HG03066 (cell line): ENCODE measurements around the gene SLITRK3.

ENCODE experiments used
- ATAC-seq: cut with Tn5 transposase; IDR thresholded peaks from one replicate; pipeline ENCODE4 v1.9.1; 2021; ENCODE audit warnings: low read depth; ENCODE audit not compliant: unreplicated experiment

Gene SLITRK3

DNA sequence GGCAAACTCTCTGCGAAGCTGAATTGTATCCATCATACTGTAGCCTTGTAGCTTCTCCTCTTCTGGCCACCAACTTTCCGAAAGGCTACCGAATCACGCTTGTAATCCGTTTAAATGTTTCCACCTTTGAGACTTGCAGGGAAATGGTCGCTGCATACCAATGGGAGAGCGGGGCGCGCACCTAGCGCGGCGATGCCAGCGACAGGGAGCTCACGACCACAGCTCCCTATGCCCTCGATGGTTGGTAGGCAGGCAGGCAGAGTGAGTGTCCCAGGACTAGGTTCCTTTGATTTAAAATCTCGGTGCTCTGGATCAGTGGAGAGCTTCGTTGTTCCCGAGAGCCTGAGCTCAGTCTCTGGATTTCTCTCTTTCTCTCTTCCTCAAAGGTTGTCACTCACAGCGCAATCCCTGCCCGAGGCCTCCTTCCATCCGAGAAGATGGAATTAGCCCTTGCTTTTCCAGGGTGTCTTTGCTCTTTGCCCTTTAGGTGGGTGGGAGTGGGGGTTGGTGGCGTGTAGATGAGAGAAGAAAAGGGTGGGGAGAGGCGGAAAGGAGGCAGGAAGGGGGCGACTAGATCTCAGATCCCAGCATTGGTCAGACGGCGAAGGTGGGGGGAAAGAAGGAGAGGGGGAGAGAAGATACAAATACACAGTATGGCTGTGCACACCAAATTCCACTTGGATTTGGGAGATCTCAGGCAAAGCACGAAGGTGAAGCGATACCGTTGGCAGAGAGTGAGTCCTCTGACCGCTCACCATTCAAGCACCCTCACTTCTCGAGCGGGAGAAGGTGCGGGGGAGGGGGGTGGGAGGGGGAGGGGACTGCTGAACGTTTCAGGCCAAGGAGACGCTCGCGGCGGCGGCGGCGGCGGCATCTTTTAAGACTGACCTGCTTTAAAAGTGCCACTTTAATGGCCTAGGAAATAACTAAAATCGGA, at the start of gene SLITRK3:
Gene SLITRK3 (minus strand): TSS at position 745 of the 937 bp plus-strand sequence. CDS start 5,554 bp downstream, outside the sequence.
- ATAC-seq: no peak

DNA sequence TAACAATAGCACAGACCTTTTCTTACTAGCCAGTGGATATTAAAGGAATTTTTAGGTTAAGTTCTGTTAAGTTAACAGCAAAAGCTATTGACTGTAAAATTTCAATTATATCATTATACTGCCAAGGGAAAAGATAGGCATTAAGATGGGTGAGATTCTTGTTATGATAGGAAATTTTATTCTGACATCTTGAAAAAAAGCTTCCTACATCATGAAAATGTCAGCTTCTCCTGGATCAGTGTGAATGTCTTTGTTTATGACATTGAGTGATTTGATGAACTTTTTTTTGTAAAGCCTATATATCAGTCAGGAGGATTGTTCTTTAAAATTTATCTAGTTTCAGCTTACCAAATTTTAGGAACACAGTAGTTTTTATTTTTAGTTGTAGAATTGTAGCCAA, 47.4 kb upstream of the SLITRK3 start:
- no peak for ATAC-seq

DNA sequence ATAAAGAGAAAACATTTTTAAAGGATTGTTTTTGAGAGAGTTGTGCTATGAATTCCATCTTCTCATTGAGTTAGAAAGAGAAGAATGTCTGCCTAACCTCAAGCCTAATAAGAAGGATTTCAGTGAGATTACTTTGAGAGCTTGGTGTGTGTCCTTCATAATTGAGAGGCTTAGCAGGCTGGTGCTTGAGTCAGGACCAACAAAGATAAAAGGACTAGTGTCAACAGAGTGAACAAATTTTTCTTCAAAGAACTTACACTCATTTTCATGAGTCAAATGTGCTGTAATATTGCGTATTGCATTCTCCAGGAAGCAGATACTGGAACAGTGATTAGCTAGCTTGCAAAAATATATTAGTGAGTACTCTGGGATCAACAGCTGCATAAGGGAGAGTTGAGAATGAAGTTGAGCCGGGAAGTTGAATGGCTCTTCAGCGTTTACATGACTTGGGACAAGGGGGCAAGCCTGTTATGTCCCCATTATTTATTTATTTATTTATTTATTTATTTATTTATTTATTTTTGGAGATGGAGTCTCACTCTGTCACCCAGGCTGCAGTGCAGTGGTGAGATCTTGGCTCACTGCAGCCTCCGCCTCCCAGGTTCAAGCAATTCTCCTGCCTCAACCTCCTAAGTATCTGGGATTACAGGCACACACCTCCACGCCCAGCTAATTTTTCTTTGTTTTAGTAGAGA, 37.5 kb upstream of the SLITRK3 start:
- ATAC-seq: no peak

DNA sequence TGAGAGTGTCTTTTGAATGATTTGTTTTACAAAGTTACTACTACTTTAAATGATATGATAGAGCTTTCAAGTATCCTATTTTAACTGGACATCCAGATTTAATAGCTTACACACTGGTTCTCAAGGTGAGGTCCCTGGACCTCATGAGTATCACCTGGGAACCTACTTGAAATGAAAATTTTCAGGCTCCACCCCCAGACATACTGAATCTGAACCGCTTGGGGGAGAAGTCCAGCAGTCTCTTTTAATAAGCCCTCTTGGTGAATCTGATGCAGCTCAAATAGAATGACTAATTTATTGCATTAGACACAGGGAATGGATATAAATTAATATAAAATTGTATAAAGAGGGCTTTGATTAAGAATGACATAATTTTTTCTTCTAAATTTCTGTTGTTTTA, 29.4 kb upstream of the SLITRK3 start:
- ATAC-seq: no peak

DNA sequence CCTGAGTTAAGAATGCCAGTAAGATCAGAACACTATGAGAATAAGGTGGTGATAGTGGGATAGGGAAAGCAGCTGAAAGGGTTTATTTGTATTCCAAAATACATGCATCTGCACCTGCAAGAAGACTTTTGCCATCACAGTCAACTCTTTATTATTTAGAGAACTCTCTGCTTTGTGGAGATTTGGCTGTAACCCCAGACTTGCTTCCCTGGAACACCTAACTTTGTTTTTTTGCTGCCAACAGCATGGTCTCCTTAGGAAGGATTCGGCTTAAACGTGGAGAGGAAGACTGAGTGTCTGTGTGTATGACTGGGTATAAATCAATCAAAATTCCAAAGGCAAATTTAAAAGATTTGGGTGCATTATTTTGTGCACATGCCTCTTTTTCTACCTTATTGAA, 21.6 kb upstream of the SLITRK3 start:
- no peak for ATAC-seq

DNA sequence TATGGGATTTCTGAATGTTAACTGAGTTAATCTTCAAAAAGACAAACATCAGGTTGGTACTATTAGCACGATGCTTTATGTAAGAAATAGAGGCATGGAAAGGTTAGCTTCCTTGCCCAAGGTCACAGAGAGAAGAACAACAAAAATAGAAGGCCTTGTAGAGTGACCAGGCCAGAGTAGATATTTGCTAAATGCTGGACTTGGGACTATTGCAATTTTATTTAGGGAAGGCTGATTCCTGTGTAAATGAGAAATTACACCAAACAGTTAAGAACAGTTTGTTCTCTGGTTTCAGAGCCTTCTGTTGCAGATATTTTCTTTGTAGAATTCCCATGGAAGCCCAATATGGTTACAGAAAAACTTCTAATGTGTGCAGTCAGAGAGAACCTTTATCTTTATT, 16.4 kb upstream of the SLITRK3 start:
- no peak for ATAC-seq

- ATAC-seq: no peak
Observed at GRCh38 chr3:165211721-165212120, 15.5 kb upstream of the SLITRK3 start.

DNA sequence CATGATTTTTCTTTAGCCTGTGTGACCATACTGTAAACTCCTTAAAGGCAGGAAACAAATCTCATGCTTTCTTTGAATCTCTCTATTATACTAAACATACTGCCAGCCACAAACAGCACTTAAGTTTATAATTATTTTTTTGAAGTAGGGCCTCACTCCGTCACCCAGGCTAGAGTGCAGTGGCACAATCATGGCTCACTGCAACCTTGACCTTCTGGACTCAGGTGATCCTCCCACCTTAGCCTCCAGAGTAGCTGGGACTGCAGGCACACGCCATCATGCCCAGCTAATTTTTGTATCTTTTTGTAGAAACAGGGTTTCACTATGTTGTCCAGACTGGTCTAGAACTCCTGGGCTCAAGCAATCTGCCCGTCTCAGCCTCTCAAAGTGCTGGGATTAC, 14.5 kb upstream of the SLITRK3 start:
- ATAC-seq: no peak

GRCh38 chr3:165210132-165210531, 13.9 kb upstream of the SLITRK3 start:
- no peak for ATAC-seq

DNA sequence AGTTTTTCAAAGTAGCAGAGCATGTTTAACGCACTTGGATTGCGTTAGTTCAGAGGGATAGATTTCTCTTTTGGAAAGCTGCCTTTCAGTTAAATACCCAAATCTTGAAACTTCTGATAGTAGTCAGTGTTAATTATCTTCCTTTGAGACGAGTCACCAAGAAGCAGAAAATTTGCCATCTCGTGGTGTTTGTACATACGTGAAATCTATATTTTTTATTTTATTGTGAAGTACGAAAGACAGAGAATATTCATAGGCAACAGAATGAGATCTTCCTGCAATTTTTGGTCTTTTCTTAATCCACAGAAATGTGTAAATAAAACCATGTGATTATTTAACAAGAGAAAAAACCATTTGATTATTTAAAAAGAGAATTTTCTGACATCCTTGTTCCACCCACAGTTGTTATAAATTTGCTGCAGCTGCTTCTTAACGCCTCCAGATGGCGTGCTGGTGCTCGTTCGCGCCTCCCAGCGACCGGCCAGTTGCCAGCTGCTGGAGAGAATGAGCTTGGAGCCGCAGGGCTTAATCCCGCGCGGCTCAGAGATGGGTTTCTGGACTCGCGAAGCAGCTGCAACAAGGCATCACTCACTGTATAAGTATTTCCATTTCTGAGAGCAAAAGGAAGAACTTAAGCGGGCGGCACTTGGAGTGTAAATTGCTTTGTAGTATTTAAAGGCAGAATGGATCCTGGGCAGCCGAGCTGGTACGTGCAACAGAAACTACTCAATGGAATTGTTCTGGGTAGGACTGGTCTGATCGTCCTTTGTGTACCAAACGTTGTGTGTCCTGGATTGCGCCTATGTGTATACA, 10.5 kb upstream of the SLITRK3 start:
- peak; percentile 97 for ATAC-seq

DNA sequence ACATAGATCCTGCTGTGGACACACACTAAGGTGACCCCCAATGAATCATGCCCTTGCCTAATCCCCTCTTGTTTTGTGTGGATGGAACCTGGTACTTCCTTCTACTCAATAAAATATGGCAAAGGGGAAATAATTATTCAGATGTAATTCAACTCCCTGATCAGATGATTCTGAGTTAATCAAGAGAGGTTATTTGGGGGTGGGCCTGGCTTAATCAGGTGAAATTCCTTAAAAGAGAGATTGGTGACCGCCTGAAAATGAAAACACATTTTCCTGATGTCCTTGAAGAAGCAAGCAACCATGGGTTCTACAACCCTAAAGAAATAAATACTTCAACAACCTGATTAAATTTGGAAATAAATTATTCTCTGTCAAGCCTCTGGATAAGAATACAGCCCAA, 8.3 kb upstream of the SLITRK3 start:
- no peak for ATAC-seq

DNA sequence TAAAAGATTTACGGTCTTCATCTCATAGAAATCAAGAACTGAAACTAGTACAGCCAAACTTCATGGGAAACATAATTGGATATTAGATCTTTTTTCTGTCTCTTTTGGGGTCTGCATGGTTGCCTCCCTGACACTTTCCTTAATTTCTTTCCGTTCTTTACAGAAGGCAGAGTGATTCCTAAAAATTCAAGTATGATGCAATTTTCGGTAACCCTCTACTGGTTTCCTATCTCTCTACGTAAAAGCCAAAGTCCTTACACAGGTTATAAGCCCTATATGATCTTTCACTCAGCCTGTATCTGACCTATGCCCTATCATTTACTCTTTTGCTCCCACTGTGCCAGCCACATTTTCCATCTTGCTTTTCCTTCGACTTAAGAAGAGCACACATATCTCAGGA, 6.8 kb upstream of the SLITRK3 start:
- no peak for ATAC-seq

GRCh38 chr3:165201964-165202363, 5.8 kb upstream of the SLITRK3 start:
- ATAC-seq: no peak

- no peak for ATAC-seq
Observed at GRCh38 chr3:165197481-165197800, 1.3 kb upstream of the SLITRK3 start.

DNA sequence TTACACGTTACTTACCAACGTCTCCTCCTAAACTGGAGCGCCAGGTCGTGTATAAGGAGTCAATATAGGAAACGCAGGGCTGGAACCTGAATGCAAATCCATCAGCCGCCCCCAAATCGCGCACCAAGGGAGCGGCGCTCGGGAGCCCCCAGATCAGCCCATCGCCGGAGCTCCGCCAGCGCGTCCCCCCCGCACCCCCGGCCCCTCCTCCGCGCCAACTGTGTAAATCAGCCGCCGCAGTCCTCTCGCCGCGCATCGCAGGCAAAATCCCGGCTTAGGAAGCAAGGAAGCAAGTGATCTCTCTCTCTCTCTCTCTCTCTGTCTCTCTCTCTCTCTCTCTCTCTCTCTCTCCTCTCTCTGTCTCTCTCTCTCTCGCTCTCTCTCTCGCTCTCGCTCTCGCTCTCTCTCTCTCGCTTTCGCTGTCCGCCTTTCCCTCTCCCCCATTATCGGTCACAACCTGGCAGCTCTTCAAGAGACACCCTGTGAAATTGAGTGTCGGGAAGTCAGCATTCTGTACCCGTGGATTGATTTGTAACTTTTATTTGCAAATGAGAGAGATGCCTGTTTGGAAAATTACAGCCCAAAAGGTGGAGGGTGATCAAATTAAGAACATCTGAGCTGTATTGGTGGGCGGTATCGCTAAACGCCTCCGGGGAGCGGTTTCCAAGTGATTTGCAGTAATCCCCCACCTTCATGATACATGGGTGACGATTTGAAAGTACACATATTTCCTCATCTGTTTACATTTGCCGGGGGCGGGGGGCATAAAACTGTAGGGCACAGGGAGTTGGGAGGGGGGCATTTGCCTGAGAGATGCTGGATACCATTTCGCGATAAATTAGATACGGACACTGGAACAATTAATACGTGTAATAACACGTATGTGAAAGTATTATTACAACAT, 645 bp upstream of the SLITRK3 start:
- ATAC-seq: no peak

DNA sequence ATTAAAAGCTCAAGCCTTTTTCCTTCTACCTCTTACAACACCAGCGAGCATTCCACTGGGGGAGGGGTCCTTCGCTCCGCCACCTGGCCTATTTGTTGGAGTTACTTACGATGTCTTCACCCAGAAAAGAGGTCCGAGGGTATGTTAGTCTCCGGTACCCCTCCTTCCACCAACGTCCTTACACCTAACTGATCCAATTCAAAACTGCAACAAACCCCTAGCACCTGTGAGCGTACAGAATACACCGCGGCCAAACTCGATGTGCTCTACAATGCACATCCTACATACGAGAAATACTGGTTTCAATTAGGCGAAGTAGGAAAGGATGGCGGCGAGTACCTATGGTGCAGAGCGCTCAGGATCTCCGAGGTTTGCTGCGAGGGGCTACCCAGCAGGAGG, 944 bp downstream of the SLITRK3 start:
- ATAC-seq: no peak

GRCh38 chr3:165194511-165195240, 1.5 kb downstream of the SLITRK3 start:
- no peak for ATAC-seq

DNA sequence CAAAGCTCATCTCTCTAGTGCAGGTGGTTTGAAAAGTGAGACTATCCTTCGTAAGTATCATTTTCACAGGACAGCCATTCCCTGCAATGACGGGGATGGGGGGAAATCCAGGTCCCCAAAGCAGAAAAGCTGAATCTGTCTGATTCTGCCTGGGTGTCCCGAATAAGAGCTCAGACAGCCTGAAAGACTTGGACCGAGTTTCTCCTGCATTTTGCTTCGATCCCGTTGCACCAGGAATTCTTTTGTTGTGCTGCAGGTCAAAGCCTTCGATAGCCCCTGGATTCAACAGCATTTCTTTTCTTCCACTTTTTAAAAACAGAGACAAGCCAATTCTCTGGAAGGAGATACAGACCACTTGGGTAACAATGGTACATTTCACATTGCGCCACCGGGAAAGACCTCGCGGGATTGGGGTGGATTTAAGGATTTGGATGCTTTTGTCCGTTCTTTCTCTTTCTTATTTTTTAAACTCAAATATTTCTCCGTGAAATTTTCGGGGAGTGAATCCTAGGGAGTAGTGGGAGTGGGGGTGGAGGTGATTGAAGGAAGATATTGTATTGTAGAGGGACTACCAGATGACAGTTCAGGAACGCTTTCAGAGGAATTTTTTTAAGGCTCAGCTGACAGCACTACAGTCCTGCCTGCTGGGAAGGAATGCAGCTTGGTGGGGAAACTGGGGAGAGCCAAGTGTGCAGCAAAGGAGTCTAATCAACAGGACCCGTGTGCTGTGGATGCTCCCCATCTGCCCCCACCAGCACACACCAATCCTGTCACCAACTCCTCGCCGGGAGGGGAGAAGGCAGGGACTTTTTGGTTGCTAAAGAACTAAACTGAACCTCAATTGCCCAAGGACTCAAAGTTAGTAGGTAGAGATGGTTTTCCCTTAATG, 2.6 kb downstream of the SLITRK3 start:
- ATAC-seq: no peak
